ENCODE measurements around the gene ALS2.

GRCh38 chr2:201699416-201699815, 81.3 kb downstream of the ALS2 start:
- TF ChIP-seq EP300 (IDR thresholded peaks at IDR 0.05) (no peak), CTCF (IDR thresholded peaks at IDR 0.05) (no peak), POLR2A (IDR thresholded peaks at IDR 0.05) (no peak)

Measured in ovary (tissue), 3 donors.